Adrenal gland (tissue), 5 donors: ENCODE measurements around the gene SLC16A2.

Experiments
- POLR2A ChIP-seq, 2 donors: fragments of 450-650 bp; IDR thresholded peaks; one replicate each; pipeline ENCODE4 v1.6.1; 2017; ENCODE audit warnings: antibody characterized with exemption in 2 of 2, mild to moderate bottlenecking in 2 of 2, moderate library complexity in 1 of 2
- TF ChIP-seq, protein P1 (sequence below), 6 experiments: fragments of 450-650 bp in 4 of 6; fragments of 200-600 bp in 2 of 6; sonication (generic) in 1 of 6; IDR thresholded peaks; 1 replicate in 5 of 6; 2 replicates in 1 of 6; pipeline versions ENCODE4 v1.5.1 to v1.8.0; 2016 to 2021; ENCODE audit warnings: antibody characterized with exemption in 6 of 6, mild to moderate bottlenecking in 2 of 6, moderate library complexity in 1 of 6
- donor health status: DM: no; HTN: no; CAD: no.

- TF ChIP-seq, protein P1, sequence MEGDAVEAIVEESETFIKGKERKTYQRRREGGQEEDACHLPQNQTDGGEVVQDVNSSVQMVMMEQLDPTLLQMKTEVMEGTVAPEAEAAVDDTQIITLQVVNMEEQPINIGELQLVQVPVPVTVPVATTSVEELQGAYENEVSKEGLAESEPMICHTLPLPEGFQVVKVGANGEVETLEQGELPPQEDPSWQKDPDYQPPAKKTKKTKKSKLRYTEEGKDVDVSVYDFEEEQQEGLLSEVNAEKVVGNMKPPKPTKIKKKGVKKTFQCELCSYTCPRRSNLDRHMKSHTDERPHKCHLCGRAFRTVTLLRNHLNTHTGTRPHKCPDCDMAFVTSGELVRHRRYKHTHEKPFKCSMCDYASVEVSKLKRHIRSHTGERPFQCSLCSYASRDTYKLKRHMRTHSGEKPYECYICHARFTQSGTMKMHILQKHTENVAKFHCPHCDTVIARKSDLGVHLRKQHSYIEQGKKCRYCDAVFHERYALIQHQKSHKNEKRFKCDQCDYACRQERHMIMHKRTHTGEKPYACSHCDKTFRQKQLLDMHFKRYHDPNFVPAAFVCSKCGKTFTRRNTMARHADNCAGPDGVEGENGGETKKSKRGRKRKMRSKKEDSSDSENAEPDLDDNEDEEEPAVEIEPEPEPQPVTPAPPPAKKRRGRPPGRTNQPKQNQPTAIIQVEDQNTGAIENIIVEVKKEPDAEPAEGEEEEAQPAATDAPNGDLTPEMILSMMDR (IDR thresholded peaks at IDR 0.05), result no peak
- TF ChIP-seq POLR2A (IDR thresholded peaks at IDR 0.05), result no peak
These were observed 10.5 kb downstream of the SLC16A2 start for GRCh38 chrX:74431797-74432196.
